Measurements from ENCODE around the gene KCNJ6. TPM values are rescaled to one million over a fixed set of nuclear protein-coding genes. Genes with fewer than 3 reads are reported as not detected.
"Not testable (repeated sequence)": the region's sequence is repeated elsewhere in the genome, so short reads cannot be mapped to it uniquely, and the experiment has no call there.

Gene KCNJ6
- total RNA-seq, 1 donor from 2014 or later, result 0.75 TPM

GRCh38 chr21:37653201-37653600 is 263.1 kb downstream of the KCNJ6 start:
- TF ChIP-seq CTCF (conservative IDR thresholded peaks at IDR 0.05), result no peak
- H3K27me3 Mint-ChIP-seq (ENCODE audit: low read depth), result no peaks in the 10 kb centered on the region
- H3K4me3 Mint-ChIP-seq, result no peak overlapping the region
- no peaks in the 10 kb centered on the region for H3K9me3 Mint-ChIP-seq
- no peaks in the 10 kb centered on the region for H3K36me3 Mint-ChIP-seq (ENCODE audit: low read depth)
- H3K27ac Mint-ChIP-seq (ENCODE audit: unreplicated experiment), result no peak overlapping the region
- no peaks in the 10 kb centered on the region for H3K4me1 Mint-ChIP-seq
- no peak for DNase-seq (ENCODE audit: low read depth, low spot score)

GRCh38 chr21:37647781-37648180 is 268.5 kb downstream of the KCNJ6 start:
- no peaks in the 10 kb centered on the region for H3K27me3 Mint-ChIP-seq (ENCODE audit: low read depth)
- H3K4me1 Mint-ChIP-seq, result peaks cover 4% of the 10 kb centered on the region
- H3K4me3 Mint-ChIP-seq, result no peak overlapping the region
- no peak overlapping the region for H3K27ac Mint-ChIP-seq (ENCODE audit: unreplicated experiment)
- no peaks in the 10 kb centered on the region for H3K9me3 Mint-ChIP-seq
- TF ChIP-seq CTCF (conservative IDR thresholded peaks at IDR 0.05), result no peak
- H3K36me3 Mint-ChIP-seq (ENCODE audit: low read depth), result no peaks in the 10 kb centered on the region
- DNase-seq (ENCODE audit: low read depth, low spot score), result no peak

- not testable (repeated sequence) for H3K27me3 Mint-ChIP-seq (ENCODE audit: low read depth); H3K36me3 Mint-ChIP-seq (ENCODE audit: low read depth); DNase-seq (ENCODE audit: low read depth, low spot score); H3K4me1 Mint-ChIP-seq; H3K4me3 Mint-ChIP-seq; H3K27ac Mint-ChIP-seq (ENCODE audit: unreplicated experiment); H3K9me3 Mint-ChIP-seq
These were observed 269.5 kb downstream of the KCNJ6 start for GRCh38 chr21:37646761-37647160.

- Mint-ChIP-seq H3K9me3 (no peaks in the 10 kb centered on the region), H3K4me1 (peaks cover 7% of the 10 kb centered on the region), H3K36me3 (ENCODE audit: low read depth) (no peaks in the 10 kb centered on the region), H3K27me3 (ENCODE audit: low read depth) (no peaks in the 10 kb centered on the region), H3K4me3 (no peak overlapping the region), H3K27ac (ENCODE audit: unreplicated experiment) (no peak overlapping the region)
- TF ChIP-seq CTCF (conservative IDR thresholded peaks at IDR 0.05), result no peak
- DNase-seq (ENCODE audit: low read depth, low spot score), result no peak
These were observed 270.4 kb downstream of the KCNJ6 start for GRCh38 chr21:37645848-37646247.

GRCh38 chr21:37644636-37645035 is 271.6 kb downstream of the KCNJ6 start:
- no peaks in the 10 kb centered on the region for H3K36me3 Mint-ChIP-seq (ENCODE audit: low read depth)
- no peak overlapping the region for H3K4me3 Mint-ChIP-seq
- peaks cover 7% of the 10 kb centered on the region for H3K4me1 Mint-ChIP-seq
- no peaks in the 10 kb centered on the region for H3K9me3 Mint-ChIP-seq
- DNase-seq (ENCODE audit: low read depth, low spot score), result no peak
- no peak overlapping the region for H3K27ac Mint-ChIP-seq (ENCODE audit: unreplicated experiment)
- no peaks in the 10 kb centered on the region for H3K27me3 Mint-ChIP-seq (ENCODE audit: low read depth)
- TF ChIP-seq CTCF (conservative IDR thresholded peaks at IDR 0.05), result no peak

- not testable (repeated sequence) for H3K9me3 Mint-ChIP-seq; H3K27ac Mint-ChIP-seq (ENCODE audit: unreplicated experiment); DNase-seq (ENCODE audit: low read depth, low spot score); H3K36me3 Mint-ChIP-seq (ENCODE audit: low read depth); H3K4me3 Mint-ChIP-seq; H3K4me1 Mint-ChIP-seq; H3K27me3 Mint-ChIP-seq (ENCODE audit: low read depth)
These were observed 272.4 kb downstream of the KCNJ6 start for GRCh38 chr21:37643862-37644261.

- Mint-ChIP-seq H3K27me3 (ENCODE audit: low read depth) (no peaks in the 10 kb centered on the region), H3K9me3 (peaks cover 3% of the 10 kb centered on the region), H3K36me3 (ENCODE audit: low read depth) (no peaks in the 10 kb centered on the region), H3K4me3 (no peak overlapping the region), H3K27ac (ENCODE audit: unreplicated experiment) (no peak overlapping the region), H3K4me1 (peaks cover 7% of the 10 kb centered on the region)
- no peak for DNase-seq (ENCODE audit: low read depth, low spot score)
- peak; percentile 54 for TF ChIP-seq CTCF (conservative IDR thresholded peaks at IDR 0.05)
These were observed 273.8 kb downstream of the KCNJ6 start for GRCh38 chr21:37642493-37642892.

Measured in neural crest cell (in vitro differentiated cells).